ENCODE measurements around the gene BLVRB. TPM values are rescaled to one million over a fixed set of nuclear protein-coding genes. Genes with fewer than 3 reads are reported as not detected.
"Not testable (repeated sequence)": the region's sequence is repeated elsewhere in the genome, so short reads cannot be mapped to it uniquely, and the experiment has no call there.

The BLVRB gene
- polyA plus RNA-seq, 1 donor (not counting 4 experiments of a cell fraction or from before 2014, with no cell fraction given): 52.5 TPM

GRCh38 chr19:40501599-40501998, 36.1 kb upstream of the BLVRB start:
- Histone ChIP-seq H3K4me3 (ENCODE audit: control insufficient read depth in 2 of 3, extremely low read depth in 1 of 3, insufficient read depth in 2 of 3, low read depth in 1 of 3, low read length in 3 of 3) (no peak overlapping the region), H3K9ac (ENCODE audit: control insufficient read depth, extremely low read depth, insufficient read depth, low read length) (no peak overlapping the region), H3K27ac (ENCODE audit: control insufficient read depth, insufficient read depth, low read length) (no peak overlapping the region), H3K79me2 (ENCODE audit: control insufficient read depth, insufficient read depth, low read length) (no peaks in the 10 kb centered on the region), H3K9me3 (ENCODE audit: control insufficient read depth, low read depth, low read length) (no peaks in the 10 kb centered on the region), H3K4me2 (ENCODE audit: control insufficient read depth, extremely low read depth, insufficient read depth, low read depth, low read length) (no peak overlapping the region), H3K27me3 (ENCODE audit: control insufficient read depth, extremely low read depth, insufficient read depth, low read length) (no peaks in the 10 kb centered on the region), H3K4me1 (ENCODE audit: control insufficient read depth, extremely low read depth, insufficient read depth, low read length) (no peaks in the 10 kb centered on the region), H3K36me3 (ENCODE audit: control insufficient read depth in 2 of 2, extremely low read depth in 1 of 2, insufficient read depth in 2 of 2, low read length in 2 of 2) (no peaks in the 10 kb centered on the region), H2AFZ (ENCODE audit: control insufficient read depth, low read length) (no peak overlapping the region), H4K20me1 (ENCODE audit: control insufficient read depth, extremely low read depth, insufficient read depth, low read length) (no peaks in the 10 kb centered on the region), H3K9me1 (ENCODE audit: control insufficient read depth, extremely low read depth, insufficient read depth, low read length) (no peaks in the 10 kb centered on the region)
- FAIRE-seq (no peak), DNase-seq (ENCODE audit: low read depth, low spot score) (no peak)
- TF ChIP-seq, protein P1, sequence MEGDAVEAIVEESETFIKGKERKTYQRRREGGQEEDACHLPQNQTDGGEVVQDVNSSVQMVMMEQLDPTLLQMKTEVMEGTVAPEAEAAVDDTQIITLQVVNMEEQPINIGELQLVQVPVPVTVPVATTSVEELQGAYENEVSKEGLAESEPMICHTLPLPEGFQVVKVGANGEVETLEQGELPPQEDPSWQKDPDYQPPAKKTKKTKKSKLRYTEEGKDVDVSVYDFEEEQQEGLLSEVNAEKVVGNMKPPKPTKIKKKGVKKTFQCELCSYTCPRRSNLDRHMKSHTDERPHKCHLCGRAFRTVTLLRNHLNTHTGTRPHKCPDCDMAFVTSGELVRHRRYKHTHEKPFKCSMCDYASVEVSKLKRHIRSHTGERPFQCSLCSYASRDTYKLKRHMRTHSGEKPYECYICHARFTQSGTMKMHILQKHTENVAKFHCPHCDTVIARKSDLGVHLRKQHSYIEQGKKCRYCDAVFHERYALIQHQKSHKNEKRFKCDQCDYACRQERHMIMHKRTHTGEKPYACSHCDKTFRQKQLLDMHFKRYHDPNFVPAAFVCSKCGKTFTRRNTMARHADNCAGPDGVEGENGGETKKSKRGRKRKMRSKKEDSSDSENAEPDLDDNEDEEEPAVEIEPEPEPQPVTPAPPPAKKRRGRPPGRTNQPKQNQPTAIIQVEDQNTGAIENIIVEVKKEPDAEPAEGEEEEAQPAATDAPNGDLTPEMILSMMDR (optimal IDR thresholded peaks at IDR 0.05 in 1 of 3, IDR thresholded peaks at IDR 0.05 in 1 of 3, conservative IDR thresholded peaks at IDR 0.05 in 1 of 3; ENCODE audit: extremely low read depth in 1 of 3, insufficient read depth in 2 of 3, low read length in 3 of 3): no peak
- no peak for TF ChIP-seq EZH2 (IDR thresholded peaks at IDR 0.05; ENCODE audit: low read length)
- dilution Hi-C loops (cut with MboI; ENCODE audit: extremely low pct_ligation_motif_present, low sequenced_read_pairs): no loop called here

DNA sequence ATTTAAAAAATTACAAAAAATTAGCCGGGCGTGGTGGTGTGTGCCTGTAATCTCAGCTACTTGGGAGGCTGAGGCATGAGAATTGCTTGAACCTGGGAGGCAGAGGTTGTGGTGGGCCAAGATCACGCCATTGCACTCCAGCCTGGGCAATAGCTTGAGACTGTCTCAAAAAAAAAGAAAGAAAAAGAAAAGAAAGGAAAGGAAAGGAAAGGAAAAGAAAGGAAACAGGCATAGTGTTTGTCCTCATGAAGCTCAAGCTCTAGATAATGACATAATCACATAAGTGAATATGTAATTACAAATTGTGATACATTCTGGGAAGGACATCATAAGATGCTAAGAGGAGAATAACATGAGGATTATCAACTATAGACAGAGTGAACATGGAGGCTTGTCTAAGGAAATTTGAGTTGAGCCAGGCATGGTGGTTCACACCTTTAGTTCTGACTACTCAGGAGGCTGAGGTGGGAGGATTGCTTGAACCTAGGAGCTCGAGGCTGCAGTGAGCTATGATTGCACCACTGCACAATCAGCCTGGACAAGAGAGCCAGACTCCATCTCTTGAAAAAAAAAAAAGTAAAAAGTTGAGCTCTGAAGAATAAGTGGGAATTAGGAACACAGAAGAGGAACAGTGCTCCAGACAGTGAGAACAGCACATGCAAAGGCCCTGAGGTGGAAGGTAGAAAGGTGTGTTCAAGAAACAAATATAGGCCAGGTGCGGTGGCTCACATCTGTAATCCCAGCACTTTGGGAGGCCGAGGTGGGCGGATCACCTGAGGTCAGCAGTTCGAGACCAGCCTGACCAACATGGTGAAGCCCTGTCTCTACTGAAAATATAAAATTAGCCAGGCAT, 35.4 kb upstream of the BLVRB start:
- dilution Hi-C loops (cut with MboI; ENCODE audit: extremely low pct_ligation_motif_present, low sequenced_read_pairs); H3K9me3 ChIP-seq (ENCODE audit: control insufficient read depth, low read depth, low read length); H3K9ac ChIP-seq (ENCODE audit: control insufficient read depth, extremely low read depth, insufficient read depth, low read length); DNase-seq (ENCODE audit: low read depth, low spot score); H3K79me2 ChIP-seq (ENCODE audit: control insufficient read depth, insufficient read depth, low read length); H3K27me3 ChIP-seq (ENCODE audit: control insufficient read depth, extremely low read depth, insufficient read depth, low read length); FAIRE-seq; H3K9me1 ChIP-seq (ENCODE audit: control insufficient read depth, extremely low read depth, insufficient read depth, low read length); H3K4me1 ChIP-seq (ENCODE audit: control insufficient read depth, extremely low read depth, insufficient read depth, low read length); H2AFZ ChIP-seq (ENCODE audit: control insufficient read depth, low read length); H4K20me1 ChIP-seq (ENCODE audit: control insufficient read depth, extremely low read depth, insufficient read depth, low read length); H3K27ac ChIP-seq (ENCODE audit: control insufficient read depth, insufficient read depth, low read length); H3K4me3 ChIP-seq (ENCODE audit: control insufficient read depth in 2 of 3, extremely low read depth in 1 of 3, insufficient read depth in 2 of 3, low read depth in 1 of 3, low read length in 3 of 3); H3K36me3 ChIP-seq (ENCODE audit: control insufficient read depth in 2 of 2, extremely low read depth in 1 of 2, insufficient read depth in 2 of 2, low read length in 2 of 2); H3K4me2 ChIP-seq (ENCODE audit: control insufficient read depth, extremely low read depth, insufficient read depth, low read depth, low read length): not testable (repeated sequence)
